SHP77 (cell line): Measurements from ENCODE around the gene MRPL42.
"Not testable (repeated sequence)": the region's sequence is repeated elsewhere in the genome, so short reads cannot be mapped to it uniquely, and the experiment has no call there.

ENCODE experiments used
- DNase-seq, 2 experiments: peaks; one replicate each; lab custom pipeline; 2025; lab: John Stamatoyannopoulos, UW

MRPL42 gene

DNA sequence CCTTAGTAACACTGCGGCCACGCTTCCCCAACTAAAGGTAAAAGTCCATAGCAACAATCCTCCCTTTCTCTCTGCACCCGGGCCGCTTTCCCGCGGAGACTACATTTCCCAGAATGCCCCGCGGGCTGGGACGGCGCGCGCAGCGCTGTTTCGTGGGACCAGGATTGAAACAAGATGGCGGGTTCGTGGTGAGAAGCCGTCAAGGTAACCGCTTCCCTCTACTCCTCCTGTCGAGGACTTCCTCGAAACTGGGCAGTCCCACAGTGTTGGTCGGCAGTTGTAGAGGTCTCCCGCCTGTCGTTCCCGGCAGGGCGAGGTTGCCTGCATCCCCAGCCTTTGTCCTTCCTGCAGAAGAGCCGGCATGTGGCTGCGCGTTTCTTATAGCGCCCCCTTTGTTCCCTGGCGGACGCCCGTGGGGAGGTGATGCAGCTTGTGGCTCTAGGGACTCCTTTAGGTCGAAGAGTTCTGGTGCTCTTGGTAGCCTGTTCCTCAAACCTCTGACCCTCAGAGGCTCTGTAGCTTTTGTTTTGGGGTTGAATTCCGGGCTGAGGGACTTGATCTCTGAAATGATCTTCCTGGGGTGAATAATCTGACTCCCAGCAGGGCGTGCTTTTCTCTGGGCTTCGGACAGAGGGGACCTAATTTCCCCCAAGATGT, at the start of gene MRPL42:
TSS of gene MRPL42 (plus strand) at position 164 of the 657 bp plus-strand sequence. CDS start 1,772 bp downstream, outside the sequence.
- peak; percentile 76 to 85 for DNase-seq

- no peak for DNase-seq
Observed at GRCh38 chr12:93417967-93418480, 49.3 kb upstream of the MRPL42 start.

GRCh38 chr12:93419388-93420034, 47.8 kb upstream of the MRPL42 start:
- peak in 1 of 2 experiments; percentile 35 for DNase-seq

GRCh38 chr12:93422050-93422449, 45.3 kb upstream of the MRPL42 start:
- DNase-seq = no peak

GRCh38 chr12:93425736-93426411, 41.4 kb upstream of the MRPL42 start:
- no peak for DNase-seq

GRCh38 chr12:93426412-93426805, 40.9 kb upstream of the MRPL42 start:
- no peak for DNase-seq

- DNase-seq = no peak
Observed at GRCh38 chr12:93427779-93428564, 39.3 kb upstream of the MRPL42 start.

GRCh38 chr12:93429448-93429847, 37.9 kb upstream of the MRPL42 start:
- DNase-seq = no peak

DNA sequence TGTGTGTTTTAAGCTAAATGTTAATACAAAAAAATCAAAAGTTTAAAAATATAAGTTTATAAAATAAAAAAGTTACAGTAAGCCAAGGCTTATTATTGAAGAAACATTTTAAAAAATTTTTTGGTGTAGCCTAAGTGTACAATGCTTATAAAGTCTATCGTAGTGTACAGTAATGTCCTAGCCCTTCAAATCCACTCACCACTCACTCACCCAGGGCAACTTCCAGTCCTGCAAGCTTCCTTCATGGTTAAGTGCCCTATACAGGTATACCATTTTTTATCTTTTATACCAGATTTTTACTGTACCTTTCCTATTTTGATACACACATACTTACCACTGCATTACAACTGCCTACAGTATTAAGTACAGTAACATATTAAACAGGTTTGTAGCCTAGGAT, 37.5 kb upstream of the MRPL42 start:
- DNase-seq = no peak

- DNase-seq = no peak
Observed at GRCh38 chr12:93430280-93430679, 37.0 kb upstream of the MRPL42 start.

DNA sequence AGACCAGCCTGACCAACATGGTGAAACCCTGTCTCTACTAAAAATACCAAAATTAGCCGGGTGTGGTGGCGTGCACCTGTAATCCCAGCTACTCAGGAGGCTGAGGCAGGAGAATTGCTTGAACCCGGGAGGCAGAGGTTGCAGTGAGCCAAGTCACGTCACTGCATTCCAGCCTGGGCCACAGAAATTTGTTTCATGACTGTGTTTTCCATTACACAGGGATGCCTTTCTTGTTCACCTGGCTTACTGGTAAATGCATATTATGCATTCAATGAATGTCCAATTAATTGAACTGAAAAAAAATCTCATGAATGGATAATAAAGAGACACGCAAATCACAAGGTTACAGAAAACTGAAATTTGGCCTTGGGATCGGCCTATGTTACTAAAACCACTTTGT, 35.3 kb upstream of the MRPL42 start:
- not testable (repeated sequence) for DNase-seq

DNA sequence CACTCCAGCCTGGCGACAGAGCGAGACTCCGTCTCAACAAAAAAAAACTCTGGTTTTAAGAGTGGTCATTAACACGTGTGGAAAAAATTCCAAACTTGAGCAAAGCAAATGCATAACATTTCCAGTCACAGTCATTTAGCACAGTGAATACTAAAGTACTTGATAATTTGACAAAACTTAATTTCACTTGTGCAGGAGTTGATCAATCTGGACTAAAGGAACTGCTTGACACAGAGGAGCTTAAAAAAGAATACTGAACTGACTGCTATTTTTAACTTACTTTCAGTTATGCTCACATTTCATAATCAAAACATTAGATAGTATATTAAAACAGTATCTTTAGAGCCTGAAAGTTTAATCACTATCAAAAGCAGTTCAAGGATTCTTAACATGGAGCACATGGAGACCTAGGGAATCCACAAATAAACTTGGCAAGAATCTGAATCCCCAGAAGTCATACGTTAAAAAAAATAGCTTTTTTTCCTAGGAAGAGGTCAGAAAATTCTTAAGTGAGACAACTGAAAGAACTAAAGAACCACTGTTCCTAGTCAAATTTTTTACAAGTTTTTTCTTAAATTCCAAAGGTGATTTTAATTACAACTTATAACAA, 33.0 kb upstream of the MRPL42 start:
- no peak for DNase-seq

GRCh38 chr12:93438266-93439050, 28.9 kb upstream of the MRPL42 start:
- no peak for DNase-seq

- no peak for DNase-seq
Observed at GRCh38 chr12:93440043-93440835, 27.1 kb upstream of the MRPL42 start.

DNA sequence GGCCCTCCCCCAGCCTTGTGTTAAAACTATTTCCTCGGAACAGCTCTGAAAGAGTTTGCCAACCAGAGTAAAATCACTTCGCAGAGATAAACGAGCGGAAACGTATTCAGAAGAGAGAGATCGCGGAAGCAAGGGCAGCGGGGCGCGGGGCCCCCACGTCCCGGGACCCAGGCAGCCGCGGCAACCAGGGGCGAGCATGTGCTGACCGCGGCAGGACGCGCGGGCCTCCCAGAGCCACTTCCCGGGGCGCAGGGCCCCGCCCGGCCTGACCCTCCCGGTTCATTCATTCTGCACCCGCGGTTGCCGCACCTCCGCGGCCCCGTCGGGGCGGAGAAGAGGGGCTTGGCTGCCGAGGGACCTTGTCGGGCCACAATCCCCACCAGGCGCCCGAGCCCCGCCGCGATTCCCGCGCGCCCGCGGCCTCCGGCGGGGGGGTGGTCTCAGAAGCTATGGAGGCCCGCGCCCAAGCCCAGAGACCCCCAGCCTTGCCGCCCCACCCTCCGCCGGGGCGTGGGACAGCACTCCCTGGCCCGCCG, 26.2 kb upstream of the MRPL42 start:
- DNase-seq = no peak

- DNase-seq = peak; percentile 91 to 99
Observed at GRCh38 chr12:93441617-93442410, 25.5 kb upstream of the MRPL42 start, which contains the start of gene UBE2N. Gene UBE2N, minus strand, starts transcription at chr12:93441947. Its CDS starts 63 bp downstream, at chr12:93441884.

- no peak for DNase-seq
Observed at GRCh38 chr12:93442411-93443340, 24.6 kb upstream of the MRPL42 start.

- no peak for DNase-seq
Observed at GRCh38 chr12:93443576-93443975, 23.7 kb upstream of the MRPL42 start.
